Measurements from ENCODE around the gene EFCAB5. TPM values are rescaled to one million over a fixed set of nuclear protein-coding genes. Genes with fewer than 3 reads are reported as not detected.

The EFCAB5 gene
- total and polyA plus RNA-seq, 2 of the 13 experiments (the other 11 are each of a cell fraction or from before 2014, with no cell fraction given) = 0.15 TPM; not detected in 1

DNA sequence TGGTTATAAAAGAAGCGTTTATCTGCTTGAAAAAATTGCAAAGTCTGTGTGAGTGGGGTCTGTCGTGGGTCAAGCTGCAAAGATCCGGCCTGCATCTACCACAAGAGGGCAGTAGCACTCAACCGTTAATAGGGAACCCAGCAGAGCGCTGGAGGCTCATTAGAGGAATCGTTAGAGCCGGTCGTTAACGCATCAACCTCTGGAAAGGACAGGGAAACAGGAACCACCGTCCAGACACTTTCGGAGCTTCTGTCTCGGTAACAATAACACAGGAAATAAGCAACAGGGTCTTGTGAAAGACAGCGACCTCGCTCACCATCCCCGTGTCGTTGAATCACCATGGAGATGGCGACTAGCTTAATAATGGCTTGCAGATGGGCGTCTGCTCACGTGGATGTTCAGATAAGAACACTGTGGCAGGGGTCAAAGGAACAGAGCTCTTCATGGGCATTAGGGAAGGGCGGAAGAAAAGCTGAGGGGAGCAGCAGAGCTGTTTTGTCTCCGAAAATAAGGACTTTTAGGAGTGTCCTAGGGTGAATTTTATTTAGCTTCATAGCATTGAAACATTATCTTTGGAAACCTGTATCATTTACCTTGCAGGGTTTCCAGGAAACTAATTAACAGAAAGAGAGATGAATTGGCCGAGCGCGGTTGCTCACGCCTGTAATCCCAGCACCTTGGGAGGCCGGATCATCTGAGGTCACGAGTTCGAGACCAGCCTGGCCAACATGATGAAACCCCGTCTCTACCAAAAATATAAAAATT is 163.3 kb downstream of the EFCAB5 start (continued):
- TF ChIP-seq, protein P1, sequence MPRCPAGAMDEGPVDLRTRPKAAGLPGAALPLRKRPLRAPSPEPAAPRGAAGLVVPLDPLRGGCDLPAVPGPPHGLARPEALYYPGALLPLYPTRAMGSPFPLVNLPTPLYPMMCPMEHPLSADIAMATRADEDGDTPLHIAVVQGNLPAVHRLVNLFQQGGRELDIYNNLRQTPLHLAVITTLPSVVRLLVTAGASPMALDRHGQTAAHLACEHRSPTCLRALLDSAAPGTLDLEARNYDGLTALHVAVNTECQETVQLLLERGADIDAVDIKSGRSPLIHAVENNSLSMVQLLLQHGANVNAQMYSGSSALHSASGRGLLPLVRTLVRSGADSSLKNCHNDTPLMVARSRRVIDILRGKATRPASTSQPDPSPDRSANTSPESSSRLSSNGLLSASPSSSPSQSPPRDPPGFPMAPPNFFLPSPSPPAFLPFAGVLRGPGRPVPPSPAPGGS (CRISPR knock-in tag; IDR thresholded peaks at IDR 0.05) = no peak
- TF ChIP-seq, protein P2, sequence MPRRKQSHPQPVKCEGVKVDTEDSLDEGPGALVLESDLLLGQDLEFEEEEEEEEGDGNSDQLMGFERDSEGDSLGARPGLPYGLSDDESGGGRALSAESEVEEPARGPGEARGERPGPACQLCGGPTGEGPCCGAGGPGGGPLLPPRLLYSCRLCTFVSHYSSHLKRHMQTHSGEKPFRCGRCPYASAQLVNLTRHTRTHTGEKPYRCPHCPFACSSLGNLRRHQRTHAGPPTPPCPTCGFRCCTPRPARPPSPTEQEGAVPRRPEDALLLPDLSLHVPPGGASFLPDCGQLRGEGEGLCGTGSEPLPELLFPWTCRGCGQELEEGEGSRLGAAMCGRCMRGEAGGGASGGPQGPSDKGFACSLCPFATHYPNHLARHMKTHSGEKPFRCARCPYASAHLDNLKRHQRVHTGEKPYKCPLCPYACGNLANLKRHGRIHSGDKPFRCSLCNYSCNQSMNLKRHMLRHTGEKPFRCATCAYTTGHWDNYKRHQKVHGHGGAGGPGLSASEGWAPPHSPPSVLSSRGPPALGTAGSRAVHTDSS (CRISPR knock-in tag; conservative IDR thresholded peaks at IDR 0.05) = no peak
- TF ChIP-seq, protein P3, sequence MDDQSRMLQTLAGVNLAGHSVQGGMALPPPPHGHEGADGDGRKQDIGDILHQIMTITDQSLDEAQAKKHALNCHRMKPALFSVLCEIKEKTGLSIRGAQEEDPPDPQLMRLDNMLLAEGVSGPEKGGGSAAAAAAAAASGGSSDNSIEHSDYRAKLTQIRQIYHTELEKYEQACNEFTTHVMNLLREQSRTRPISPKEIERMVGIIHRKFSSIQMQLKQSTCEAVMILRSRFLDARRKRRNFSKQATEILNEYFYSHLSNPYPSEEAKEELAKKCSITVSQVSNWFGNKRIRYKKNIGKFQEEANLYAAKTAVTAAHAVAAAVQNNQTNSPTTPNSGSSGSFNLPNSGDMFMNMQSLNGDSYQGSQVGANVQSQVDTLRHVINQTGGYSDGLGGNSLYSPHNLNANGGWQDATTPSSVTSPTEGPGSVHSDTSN (CRISPR knock-in tag; IDR thresholded peaks at IDR 0.05; ENCODE audit: borderline replicate concordance) = no peak
- TF ChIP-seq ZNF782 (CRISPR knock-in tag; IDR thresholded peaks at IDR 0.05; ENCODE audit: borderline replicate concordance) = no peak
- TF ChIP-seq ZNF572 (CRISPR knock-in tag; IDR thresholded peaks at IDR 0.05) = no peak
- no peak for TF ChIP-seq ZNF543 (CRISPR knock-in tag; IDR thresholded peaks at IDR 0.05)
- TF ChIP-seq NCOR1 (IDR thresholded peaks at IDR 0.05; ENCODE audit: borderline replicate concordance, low read length) = no peak
- TF ChIP-seq SALL2 (CRISPR knock-in tag; IDR thresholded peaks at IDR 0.05) = 0 out of 2 replicates have a peak, but pooled peaks have one; percentile 67
- TF ChIP-seq, protein P4, sequence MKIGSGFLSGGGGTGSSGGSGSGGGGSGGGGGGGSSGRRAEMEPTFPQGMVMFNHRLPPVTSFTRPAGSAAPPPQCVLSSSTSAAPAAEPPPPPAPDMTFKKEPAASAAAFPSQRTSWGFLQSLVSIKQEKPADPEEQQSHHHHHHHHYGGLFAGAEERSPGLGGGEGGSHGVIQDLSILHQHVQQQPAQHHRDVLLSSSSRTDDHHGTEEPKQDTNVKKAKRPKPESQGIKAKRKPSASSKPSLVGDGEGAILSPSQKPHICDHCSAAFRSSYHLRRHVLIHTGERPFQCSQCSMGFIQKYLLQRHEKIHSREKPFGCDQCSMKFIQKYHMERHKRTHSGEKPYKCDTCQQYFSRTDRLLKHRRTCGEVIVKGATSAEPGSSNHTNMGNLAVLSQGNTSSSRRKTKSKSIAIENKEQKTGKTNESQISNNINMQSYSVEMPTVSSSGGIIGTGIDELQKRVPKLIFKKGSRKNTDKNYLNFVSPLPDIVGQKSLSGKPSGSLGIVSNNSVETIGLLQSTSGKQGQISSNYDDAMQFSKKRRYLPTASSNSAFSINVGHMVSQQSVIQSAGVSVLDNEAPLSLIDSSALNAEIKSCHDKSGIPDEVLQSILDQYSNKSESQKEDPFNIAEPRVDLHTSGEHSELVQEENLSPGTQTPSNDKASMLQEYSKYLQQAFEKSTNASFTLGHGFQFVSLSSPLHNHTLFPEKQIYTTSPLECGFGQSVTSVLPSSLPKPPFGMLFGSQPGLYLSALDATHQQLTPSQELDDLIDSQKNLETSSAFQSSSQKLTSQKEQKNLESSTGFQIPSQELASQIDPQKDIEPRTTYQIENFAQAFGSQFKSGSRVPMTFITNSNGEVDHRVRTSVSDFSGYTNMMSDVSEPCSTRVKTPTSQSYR (CRISPR knock-in tag; IDR thresholded peaks at IDR 0.05; ENCODE audit: borderline replicate concordance) = peak; percentile 22; the same call in 1 of the 2 replicates
- TF ChIP-seq ZNF3 (CRISPR knock-in tag; IDR thresholded peaks at IDR 0.05) = no peak
- TF ChIP-seq, protein P5, sequence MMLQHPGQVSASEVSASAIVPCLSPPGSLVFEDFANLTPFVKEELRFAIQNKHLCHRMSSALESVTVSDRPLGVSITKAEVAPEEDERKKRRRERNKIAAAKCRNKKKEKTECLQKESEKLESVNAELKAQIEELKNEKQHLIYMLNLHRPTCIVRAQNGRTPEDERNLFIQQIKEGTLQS (CRISPR knock-in tag; IDR thresholded peaks at IDR 0.05) = no peak
- TF ChIP-seq, protein P6, sequence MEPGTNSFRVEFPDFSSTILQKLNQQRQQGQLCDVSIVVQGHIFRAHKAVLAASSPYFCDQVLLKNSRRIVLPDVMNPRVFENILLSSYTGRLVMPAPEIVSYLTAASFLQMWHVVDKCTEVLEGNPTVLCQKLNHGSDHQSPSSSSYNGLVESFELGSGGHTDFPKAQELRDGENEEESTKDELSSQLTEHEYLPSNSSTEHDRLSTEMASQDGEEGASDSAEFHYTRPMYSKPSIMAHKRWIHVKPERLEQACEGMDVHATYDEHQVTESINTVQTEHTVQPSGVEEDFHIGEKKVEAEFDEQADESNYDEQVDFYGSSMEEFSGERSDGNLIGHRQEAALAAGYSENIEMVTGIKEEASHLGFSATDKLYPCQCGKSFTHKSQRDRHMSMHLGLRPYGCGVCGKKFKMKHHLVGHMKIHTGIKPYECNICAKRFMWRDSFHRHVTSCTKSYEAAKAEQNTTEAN (CRISPR knock-in tag; conservative IDR thresholded peaks at IDR 0.05) = 0 out of 2 replicates have a peak, but pooled peaks have one; percentile 39
- no peak for TF ChIP-seq ZNF546 (CRISPR knock-in tag; conservative IDR thresholded peaks at IDR 0.05)
- TF ChIP-seq NCOA1 (CRISPR knock-in tag; IDR thresholded peaks at IDR 0.05) = no peak
- peak; percentile 22; the same call in 1 of the 2 replicates for TF ChIP-seq GABPB1 (CRISPR knock-in tag; IDR thresholded peaks at IDR 0.05)
- peak; percentile 31; the same call in 1 of the 2 replicates for TF ChIP-seq MEIS2 (CRISPR knock-in tag; IDR thresholded peaks at IDR 0.05)
- TF ChIP-seq YEATS4 (CRISPR knock-in tag; IDR thresholded peaks at IDR 0.05; ENCODE audit: borderline replicate concordance) = peak; percentile 69; the same call in 1 of the 2 replicates
- no peak for TF ChIP-seq STAT5B (CRISPR knock-in tag; IDR thresholded peaks at IDR 0.05)
- TF ChIP-seq FOSL2 (CRISPR knock-in tag; IDR thresholded peaks at IDR 0.05) = peak; percentile 55; the same call in 1 of the 2 replicates
- no peak for TF ChIP-seq ZBTB7A (CRISPR knock-in tag; IDR thresholded peaks at IDR 0.05)
- peak; percentile 69; the same call in 1 of the 2 replicates for TF ChIP-seq HOXA3 (CRISPR knock-in tag; IDR thresholded peaks at IDR 0.05)
